Activated CD8-positive, alpha-beta T cell treated with anti-CD3 and anti-CD28 coated beads, Interleukin-2, amount 10 ng/mL, durations not matched to agents 7 days and 5 days (primary cell): Measurements from ENCODE around the gene ACBD3. TPM values are rescaled to one million over a fixed set of nuclear protein-coding genes. Genes with fewer than 3 reads are reported as not detected.

Experiments used
- ATAC-seq: fragments of 150-1000 bp; cut with Tn5 transposase; one replicate; pipeline ENCODE4 v1.10.0; 2021; ENCODE audit warnings: moderate library complexity
- CTCF ChIA-PET: fragments of 350-600 bp; sonication (Branson Sonifier 250); formaldehyde crosslinking; loops from one replicate; lab custom pipeline; 2021; ENCODE audit warnings: antibody characterized with exemption; lab: Charles Lee
- POLR2A ChIA-PET: fragments of 350-600 bp; sonication (Branson Sonifier 250); formaldehyde crosslinking; loops from one replicate; lab custom pipeline; 2021; ENCODE audit warnings: antibody characterized with exemption; lab: Charles Lee
- DNase-seq: peaks from one replicate; pipeline ENCODE4 v3.0.0-alpha.2; 2020
- H3K27ac Mint-ChIP-seq: one replicate; pipeline ENCODE4 v1.8.0; 2021; ENCODE audit warnings: mild to moderate bottlenecking, mixed read lengths
- H3K27me3 Mint-ChIP-seq: one replicate; pipeline ENCODE4 v1.8.0; 2021; ENCODE audit warnings: low read depth, mixed read lengths
- H3K36me3 Mint-ChIP-seq: one replicate; pipeline ENCODE4 v1.8.0; 2021; ENCODE audit warnings: low read depth, mixed read lengths
- H3K4me1 Mint-ChIP-seq: one replicate; pipeline ENCODE4 v1.8.0; 2021; ENCODE audit warnings: low read depth, mixed read lengths
- H3K4me3 Mint-ChIP-seq: one replicate; pipeline ENCODE4 v1.8.0; 2021; ENCODE audit warnings: mild to moderate bottlenecking, mixed read lengths
- H3K9me3 Mint-ChIP-seq: one replicate; pipeline ENCODE4 v1.8.0; 2022; ENCODE audit warnings: mixed read lengths; ENCODE audit not compliant: insufficient read depth
- total RNA-seq, 2 experiments: library from RNA; stranded (reverse); gene quantifications; one replicate each; pipeline ENCODE4 v1.2.3, GENCODE V29; 2021

The ACBD3 gene
- total RNA-seq, 2 experiments from 2014 or later = 19.9 to 20.0 TPM

DNA sequence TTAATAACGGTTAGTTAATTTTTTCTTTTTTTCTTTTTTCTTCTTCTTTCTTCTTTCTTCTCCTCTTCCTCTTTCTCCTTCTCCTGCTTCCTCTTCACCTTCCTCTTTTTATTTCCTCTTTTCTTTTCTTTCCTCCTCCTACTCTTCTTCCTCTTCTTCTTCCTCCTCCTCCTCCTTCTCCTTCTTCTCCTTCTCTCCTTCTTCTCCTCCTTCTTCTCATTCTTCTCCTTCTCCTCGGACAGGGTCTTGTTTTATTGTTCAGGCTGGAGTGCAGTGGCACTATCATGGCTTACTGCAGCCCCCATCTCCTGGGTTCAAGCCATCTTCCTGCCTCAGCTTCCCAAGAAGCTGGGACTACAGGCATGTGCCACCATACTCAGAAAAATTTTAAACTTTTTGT, 13.4 kb upstream of the ACBD3 start:
- DNase-seq (no peak), ATAC-seq (no peak)
- H3K9me3 Mint-ChIP-seq = no peaks in the 10 kb centered on the region
- no peak overlapping the region for H3K4me3 Mint-ChIP-seq
- no peaks in the 10 kb centered on the region for H3K36me3 Mint-ChIP-seq
- peaks cover 11% of the 10 kb centered on the region for H3K27me3 Mint-ChIP-seq
- CTCF ChIA-PET = interaction anchor here (0.8 to 10.2 kb wide), 8 partner anchors 10 to 135 kb away, joined by 3 to 208 read pairs (median 3); partner anchors contain the start of gene LIN9
- H3K4me1 Mint-ChIP-seq = peaks cover 2% of the 10 kb centered on the region
- H3K27ac Mint-ChIP-seq = no peak overlapping the region
- POLR2A ChIA-PET = no interaction called here

DNA sequence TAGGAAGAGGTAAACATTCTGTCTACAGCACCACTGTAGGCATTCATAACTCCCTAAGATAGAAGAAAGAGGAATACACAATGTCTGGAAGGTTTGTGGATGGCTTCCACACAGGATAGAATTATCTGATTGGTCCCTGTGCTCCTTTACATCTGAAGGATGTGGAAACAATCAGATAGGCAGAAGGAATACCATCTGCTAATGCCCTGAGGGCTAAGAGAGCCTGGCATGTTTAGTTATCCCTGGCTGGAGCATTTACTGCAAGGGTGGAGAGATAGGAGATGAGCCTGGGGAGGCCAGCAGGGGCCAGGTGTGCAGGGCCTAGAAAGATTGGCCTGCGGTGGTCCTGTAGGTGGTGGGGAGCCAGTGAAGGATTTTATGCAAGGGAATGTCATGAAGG, 8.6 kb upstream of the ACBD3 start:
- H3K27me3 Mint-ChIP-seq = peaks cover 3% of the 10 kb centered on the region
- no peak for DNase-seq
- ChIA-PET CTCF (interaction anchor here (10.2 kb wide), 1 partner anchor 69 kb away, joined by 208 read pairs; no protein-coding TSS in a partner anchor), POLR2A (no interaction called here)
- H3K9me3 Mint-ChIP-seq = no peaks in the 10 kb centered on the region
- ATAC-seq = no peak
- H3K36me3 Mint-ChIP-seq = no peaks in the 10 kb centered on the region
- H3K4me3 Mint-ChIP-seq = no peak overlapping the region
- no peak overlapping the region for H3K27ac Mint-ChIP-seq
- peaks cover 2% of the 10 kb centered on the region for H3K4me1 Mint-ChIP-seq

DNA sequence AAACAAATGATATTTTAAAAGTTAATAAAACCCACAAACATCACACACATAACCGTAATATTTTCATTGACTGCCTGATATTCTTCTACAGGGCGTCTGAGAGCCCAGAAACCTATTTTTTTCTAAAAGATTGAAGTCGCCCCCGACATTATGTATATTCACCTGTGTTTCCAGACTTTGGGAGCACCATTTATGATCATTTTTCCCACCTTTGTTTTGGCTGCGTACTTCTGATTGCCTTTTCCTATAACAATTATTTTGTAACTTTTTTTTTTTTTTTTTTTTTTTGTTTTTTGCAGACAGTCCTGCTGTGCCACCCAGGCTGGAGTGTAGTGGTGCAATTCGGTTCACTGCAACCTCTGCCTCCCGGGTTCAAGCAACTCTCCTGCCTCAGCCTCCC, 839 bp upstream of the ACBD3 start:
- Mint-ChIP-seq H3K4me3 (peak overlapping the region; percentile 87), H3K36me3 (peaks cover 11% of the 10 kb centered on the region), H3K27ac (no peak overlapping the region), H3K4me1 (peaks cover 25% of the 10 kb centered on the region), H3K27me3 (no peaks in the 10 kb centered on the region), H3K9me3 (no peaks in the 10 kb centered on the region)
- CTCF ChIA-PET = interaction anchor here (1.0 kb wide), 1 partner anchor 62 kb away, joined by 3 read pairs; no protein-coding TSS in a partner anchor
- ATAC-seq (no peak), DNase-seq (no peak)
- POLR2A ChIA-PET = interaction anchor here (1.0 kb wide), 1 partner anchor 67 kb away, joined by 3 read pairs; no protein-coding TSS in a partner anchor

DNA sequence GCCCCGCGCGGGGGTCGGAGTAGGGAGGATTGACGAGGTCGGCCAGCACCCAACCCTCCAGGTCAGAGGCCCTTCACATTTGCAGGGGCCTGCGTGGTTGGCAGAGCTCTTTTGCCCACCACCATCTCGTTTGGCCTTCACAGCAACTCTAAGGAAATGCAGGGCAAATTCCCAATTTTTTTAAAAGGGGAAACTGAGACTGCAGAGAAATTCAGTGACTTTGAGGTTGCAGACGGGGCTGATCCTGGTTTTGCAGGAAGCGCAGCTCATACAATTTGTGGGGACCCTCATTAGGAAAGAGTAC, 430 bp upstream of the ACBD3 start:
- Mint-ChIP-seq H3K4me1 (peaks cover 25% of the 10 kb centered on the region), H3K9me3 (no peaks in the 10 kb centered on the region), H3K27ac (peak overlapping the region; percentile 93), H3K36me3 (peaks cover 11% of the 10 kb centered on the region), H3K4me3 (peak overlapping the region; percentile 87), H3K27me3 (no peaks in the 10 kb centered on the region)
- CTCF ChIA-PET = interaction anchor here (1.0 kb wide), 1 partner anchor 61 kb away, joined by 3 read pairs; no protein-coding TSS in a partner anchor
- POLR2A ChIA-PET = interaction anchor here (0.6 to 1.0 kb wide), 2 partner anchors 51 to 66 kb away, joined by 3 to 4 read pairs; no protein-coding TSS in a partner anchor
- no peak for DNase-seq
- ATAC-seq = no peak

DNA sequence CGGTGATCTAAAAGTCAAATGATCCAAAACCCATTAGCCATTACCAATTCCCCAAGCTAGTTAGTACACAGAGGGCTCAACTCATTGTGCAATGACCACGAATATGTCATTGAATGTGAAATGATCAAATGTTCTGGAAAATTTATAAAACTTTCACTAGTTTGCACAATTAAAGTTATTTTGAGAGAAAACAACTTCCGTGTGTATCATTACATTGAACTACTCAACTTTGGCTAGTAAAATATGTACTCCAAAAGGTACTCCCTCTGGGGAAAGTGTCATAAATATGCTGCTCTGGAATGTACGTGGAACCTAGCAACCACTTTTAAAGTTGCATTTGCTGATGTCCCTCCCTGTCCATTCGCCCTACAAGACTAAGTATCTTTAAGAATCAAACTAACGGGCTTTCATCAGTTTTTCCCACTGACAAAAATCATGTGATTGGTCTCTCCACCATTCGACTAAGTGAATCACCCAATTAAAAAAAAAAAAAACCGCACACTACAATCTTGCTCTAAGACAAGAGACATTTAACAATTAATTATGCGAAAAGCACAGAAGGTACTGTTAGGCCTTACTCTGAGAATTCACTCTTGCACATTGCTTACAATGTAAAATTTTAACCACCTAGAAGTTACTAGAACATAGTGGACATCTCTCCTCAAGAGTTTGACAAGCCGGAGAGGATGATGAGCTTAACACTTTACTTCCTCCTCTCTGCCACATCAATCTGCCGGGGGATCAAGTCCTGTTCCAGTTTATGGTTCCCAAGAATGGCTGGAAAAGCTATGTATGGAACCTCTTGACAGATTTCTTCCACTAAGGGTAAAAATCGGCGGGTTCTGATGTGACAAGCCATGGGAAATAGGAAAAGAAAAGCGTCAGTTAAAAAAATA, 1.2 kb downstream of the ACBD3 start:
- CTCF ChIA-PET = interaction anchor here (0.7 to 4.6 kb wide), 6 partner anchors 12 to 148 kb away, joined by 3 to 27 read pairs (median 4); no protein-coding TSS in a partner anchor
- Mint-ChIP-seq H3K27ac (peak overlapping the region; percentile 93), H3K9me3 (no peaks in the 10 kb centered on the region), H3K27me3 (no peaks in the 10 kb centered on the region), H3K4me3 (peak overlapping the region; percentile 95), H3K36me3 (peaks cover 17% of the 10 kb centered on the region), H3K4me1 (peaks cover 28% of the 10 kb centered on the region)
- ATAC-seq = no peak
- no peak for DNase-seq
- POLR2A ChIA-PET = interaction anchor here (1.2 kb wide), 1 partner anchor 186 kb away, joined by 3 read pairs; the partner anchor contains the start of gene SDE2

DNA sequence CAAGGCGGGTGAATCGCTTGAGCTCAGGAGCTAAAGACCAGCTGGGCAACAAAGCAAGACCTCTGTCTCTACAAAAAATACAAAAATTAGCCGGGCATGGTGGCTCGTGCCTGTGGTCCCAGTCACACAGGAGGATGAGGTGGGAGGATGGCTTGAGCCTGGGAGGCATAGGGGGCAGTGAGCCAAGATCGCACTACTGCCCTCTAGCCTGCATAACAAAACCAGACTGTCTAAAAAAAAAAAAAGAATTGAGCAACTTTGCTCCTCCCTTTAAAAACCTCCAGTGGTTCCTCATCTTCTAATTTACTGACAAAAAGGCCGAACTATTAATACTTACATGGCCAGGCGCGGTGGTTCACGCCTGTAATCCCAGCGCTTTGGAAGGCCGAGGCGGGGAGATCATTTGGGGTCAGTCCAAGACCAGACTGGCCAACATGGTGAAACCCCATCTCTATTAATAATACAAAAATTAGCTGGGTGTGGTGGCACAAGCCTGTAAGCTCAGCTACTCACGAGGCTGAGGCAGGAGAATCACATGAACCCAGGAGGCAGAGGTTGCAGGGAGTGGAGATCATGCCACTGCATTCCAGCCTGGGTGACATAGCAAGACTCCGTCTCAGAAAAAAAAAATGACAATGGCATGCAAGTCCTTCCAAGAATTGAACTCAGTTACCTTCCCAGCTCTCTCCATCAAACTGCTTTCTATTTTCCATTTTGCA, 4.4 kb downstream of the ACBD3 start:
- no peak overlapping the region for H3K4me3 Mint-ChIP-seq
- no peaks in the 10 kb centered on the region for H3K27me3 Mint-ChIP-seq
- H3K27ac Mint-ChIP-seq = peak overlapping the region; percentile 2
- H3K9me3 Mint-ChIP-seq = no peaks in the 10 kb centered on the region
- ChIA-PET POLR2A (no interaction called here), CTCF (interaction anchor here (0.9 to 4.6 kb wide), 7 partner anchors 15 to 219 kb away, joined by 3 to 27 read pairs (median 3); no protein-coding TSS in a partner anchor)
- ATAC-seq = no peak
- H3K36me3 Mint-ChIP-seq = peaks cover 30% of the 10 kb centered on the region
- no peak for DNase-seq
- peaks cover 26% of the 10 kb centered on the region for H3K4me1 Mint-ChIP-seq

DNA sequence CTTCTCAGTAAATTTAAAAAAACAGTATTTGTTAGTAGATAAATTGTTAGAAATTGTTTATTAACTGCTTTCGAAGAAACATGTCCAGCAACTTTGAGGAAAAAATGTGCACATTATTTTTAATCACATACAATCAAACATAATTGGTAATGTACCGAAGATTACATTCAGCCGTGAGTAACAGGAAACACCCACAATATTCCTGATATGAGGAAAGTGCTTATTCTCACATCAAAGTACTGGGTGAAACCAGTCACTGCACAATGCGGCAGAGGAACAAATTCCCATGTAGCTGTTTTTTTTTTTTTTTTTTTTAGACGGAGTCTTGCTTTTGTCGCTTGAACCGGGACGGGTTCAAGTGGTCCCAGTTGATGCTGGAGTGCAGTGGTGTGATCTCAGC, 9.7 kb downstream of the ACBD3 start:
- H3K9me3 Mint-ChIP-seq = no peaks in the 10 kb centered on the region
- H3K36me3 Mint-ChIP-seq = peaks cover 23% of the 10 kb centered on the region
- ChIA-PET POLR2A (no interaction called here), CTCF (interaction anchor here (2.8 kb wide), 1 partner anchor 51 kb away, joined by 14 read pairs; no protein-coding TSS in a partner anchor)
- ATAC-seq (no peak), DNase-seq (no peak)
- no peaks in the 10 kb centered on the region for H3K27me3 Mint-ChIP-seq
- peaks cover 10% of the 10 kb centered on the region for H3K4me1 Mint-ChIP-seq
- no peak overlapping the region for H3K4me3 Mint-ChIP-seq
- no peak overlapping the region for H3K27ac Mint-ChIP-seq

DNA sequence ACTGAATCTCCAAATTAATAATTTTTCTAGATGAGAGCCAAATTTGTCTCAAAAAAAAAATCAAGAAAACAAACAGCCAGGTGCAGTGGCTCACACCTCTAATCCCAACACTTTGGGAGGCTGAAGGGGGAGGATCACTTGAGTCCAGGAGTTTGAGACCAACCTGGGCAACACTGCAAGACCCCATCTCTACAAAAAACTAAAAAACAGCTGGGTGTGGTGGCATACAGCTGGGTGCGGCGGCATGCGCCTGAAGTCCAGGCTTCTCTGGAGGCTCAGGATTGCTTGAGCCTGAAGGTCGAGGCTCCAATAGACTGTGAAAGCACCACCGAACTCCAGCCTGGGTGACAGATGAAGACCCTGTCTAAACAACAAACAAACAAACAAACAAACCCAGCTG, 14.0 kb downstream of the ACBD3 start:
- H3K9me3 Mint-ChIP-seq = no peaks in the 10 kb centered on the region
- peaks cover 8% of the 10 kb centered on the region for H3K4me1 Mint-ChIP-seq
- no peak overlapping the region for H3K27ac Mint-ChIP-seq
- no peak for DNase-seq
- H3K36me3 Mint-ChIP-seq = peaks cover 11% of the 10 kb centered on the region
- H3K4me3 Mint-ChIP-seq = no peak overlapping the region
- POLR2A ChIA-PET = no interaction called here
- CTCF ChIA-PET = interaction anchor here (1.5 kb wide), 1 partner anchor 24 kb away, joined by 5 read pairs; no protein-coding TSS in a partner anchor
- ATAC-seq = no peak
- no peaks in the 10 kb centered on the region for H3K27me3 Mint-ChIP-seq

DNA sequence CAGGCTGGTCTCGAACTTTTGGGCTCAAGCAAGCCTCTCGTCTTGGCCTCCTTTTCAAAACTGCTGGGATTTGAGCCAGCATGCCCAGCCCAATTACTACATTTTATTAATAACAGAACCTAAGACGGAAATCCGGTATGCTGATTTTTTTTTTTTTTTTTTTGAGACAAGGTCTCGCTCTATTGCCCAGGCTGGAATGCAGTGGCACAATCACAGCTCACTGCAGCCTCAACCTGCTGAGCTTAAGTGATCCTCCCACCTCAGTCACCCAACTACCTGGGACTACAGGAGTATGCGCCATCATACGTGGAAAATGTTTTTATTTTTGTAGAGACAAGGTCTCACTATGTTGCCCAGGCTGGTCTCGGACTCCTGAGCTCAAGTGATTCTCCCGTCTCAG, 20.2 kb downstream of the ACBD3 start:
- no peak for DNase-seq
- H3K4me3 Mint-ChIP-seq = no peak overlapping the region
- H3K27ac Mint-ChIP-seq = no peak overlapping the region
- ATAC-seq = no peak
- H3K36me3 Mint-ChIP-seq = peaks cover 30% of the 10 kb centered on the region
- no peaks in the 10 kb centered on the region for H3K9me3 Mint-ChIP-seq
- no peaks in the 10 kb centered on the region for H3K4me1 Mint-ChIP-seq
- POLR2A ChIA-PET = no interaction called here
- H3K27me3 Mint-ChIP-seq = no peaks in the 10 kb centered on the region
- CTCF ChIA-PET = interaction anchor here (1.6 to 2.5 kb wide), 2 partner anchors 19 to 41 kb away, joined by 3 to 12 read pairs; no protein-coding TSS in a partner anchor

DNA sequence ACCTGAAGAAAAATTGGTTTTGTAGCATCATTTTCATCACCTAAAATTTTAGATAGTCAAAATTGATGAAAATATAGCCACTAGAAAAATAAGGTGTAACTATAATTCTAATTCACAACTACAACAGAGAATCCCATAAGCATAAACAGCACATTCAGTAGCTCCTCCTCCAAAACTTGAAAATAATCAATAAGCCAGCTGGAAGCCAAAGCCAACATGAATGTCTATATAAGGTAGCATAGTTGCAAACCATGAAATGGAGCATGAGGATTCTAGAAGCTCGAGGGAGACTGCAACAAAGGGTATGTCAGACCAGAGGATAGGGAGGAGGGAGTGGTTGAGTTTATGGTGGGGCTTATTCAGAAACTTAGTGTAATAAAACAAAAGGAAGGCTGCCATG, 22.4 kb downstream of the ACBD3 start:
- no peak for DNase-seq
- no peak overlapping the region for H3K4me3 Mint-ChIP-seq
- H3K36me3 Mint-ChIP-seq = peaks cover 45% of the 10 kb centered on the region
- CTCF ChIA-PET = interaction anchor here (1.1 to 2.5 kb wide), 2 partner anchors 39 kb away, joined by 3 to 8 read pairs; no protein-coding TSS in a partner anchor
- no peak overlapping the region for H3K27ac Mint-ChIP-seq
- POLR2A ChIA-PET = no interaction called here
- H3K4me1 Mint-ChIP-seq = no peaks in the 10 kb centered on the region
- no peaks in the 10 kb centered on the region for H3K9me3 Mint-ChIP-seq
- no peak for ATAC-seq
- H3K27me3 Mint-ChIP-seq = no peaks in the 10 kb centered on the region

DNA sequence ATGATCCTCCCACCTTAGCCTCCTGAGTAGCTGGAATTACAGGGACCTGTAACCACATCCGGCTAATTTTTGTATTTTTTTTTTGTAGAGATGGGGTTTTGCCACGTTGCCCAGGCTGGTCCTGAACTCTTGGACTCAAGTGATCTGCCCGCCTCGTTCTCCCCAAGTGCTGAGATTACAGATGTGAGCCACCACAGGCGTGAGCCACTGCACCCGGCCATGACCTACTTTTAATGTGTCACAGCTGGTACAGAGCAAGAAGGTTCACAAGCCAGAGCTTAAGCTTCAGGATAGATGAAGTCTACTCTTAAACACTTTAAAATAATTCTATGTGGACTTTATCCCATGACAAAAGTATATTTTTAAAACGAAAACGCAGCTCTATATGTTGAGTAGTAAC, 23.6 kb downstream of the ACBD3 start:
- Mint-ChIP-seq H3K4me1 (peaks cover 8% of the 10 kb centered on the region), H3K4me3 (no peak overlapping the region), H3K9me3 (no peaks in the 10 kb centered on the region), H3K36me3 (peaks cover 53% of the 10 kb centered on the region), H3K27ac (no peak overlapping the region), H3K27me3 (no peaks in the 10 kb centered on the region)
- ChIA-PET CTCF (interaction anchor here (1.1 to 2.5 kb wide), 4 partner anchors 38 to 170 kb away, joined by 3 to 8 read pairs (median 4); no protein-coding TSS in a partner anchor), POLR2A (no interaction called here)
- DNase-seq (no peak), ATAC-seq (no peak)
